WERI-Rb-1 (cell line): Measurements from ENCODE around the gene BOD1.

Experiments used
- DNase-seq: peaks from one replicate; pipeline ENCODE4 v3.0.0-alpha.2; 2020
- H3K27ac ChIP-seq: fragments of 250-450 bp; sonication (Bioruptor Pico); 2 replicates; pipeline ENCODE4 v1.5.1; 2020; ENCODE audit warnings: mild to moderate bottlenecking, moderate library complexity
- H3K27me3 ChIP-seq: fragments of 250-450 bp; sonication (Bioruptor Pico); 2 replicates; pipeline ENCODE4 v1.5.1; 2021; ENCODE audit warnings: mild to moderate bottlenecking, low read depth, moderate library complexity; ENCODE audit not compliant: insufficient read depth, severe bottlenecking
- H3K36me3 ChIP-seq: fragments of 250-450 bp; sonication (Bioruptor Pico); 2 replicates; pipeline ENCODE4 v1.5.1; 2020; ENCODE audit warnings: mild to moderate bottlenecking, moderate library complexity
- H3K4me3 ChIP-seq: 2 replicates; pipeline ENCODE4 v1.5.1; 2011; ENCODE audit warnings: low read depth, mild to moderate bottlenecking, control low read depth, low read length
- H3K9me3 ChIP-seq: fragments of 250-450 bp; sonication (Bioruptor Pico); 2 replicates; pipeline ENCODE4 v1.5.1; 2021; ENCODE audit warnings: mild to moderate bottlenecking, moderate library complexity; ENCODE audit not compliant: severe bottlenecking
- CTCF ChIP-seq: IDR thresholded peaks from 2 replicates; pipeline ENCODE4 v1.5.1; 2011; ENCODE audit warnings: low read depth, mild to moderate bottlenecking, control low read depth, inconsistent platforms, low read length

BOD1 gene

DNA sequence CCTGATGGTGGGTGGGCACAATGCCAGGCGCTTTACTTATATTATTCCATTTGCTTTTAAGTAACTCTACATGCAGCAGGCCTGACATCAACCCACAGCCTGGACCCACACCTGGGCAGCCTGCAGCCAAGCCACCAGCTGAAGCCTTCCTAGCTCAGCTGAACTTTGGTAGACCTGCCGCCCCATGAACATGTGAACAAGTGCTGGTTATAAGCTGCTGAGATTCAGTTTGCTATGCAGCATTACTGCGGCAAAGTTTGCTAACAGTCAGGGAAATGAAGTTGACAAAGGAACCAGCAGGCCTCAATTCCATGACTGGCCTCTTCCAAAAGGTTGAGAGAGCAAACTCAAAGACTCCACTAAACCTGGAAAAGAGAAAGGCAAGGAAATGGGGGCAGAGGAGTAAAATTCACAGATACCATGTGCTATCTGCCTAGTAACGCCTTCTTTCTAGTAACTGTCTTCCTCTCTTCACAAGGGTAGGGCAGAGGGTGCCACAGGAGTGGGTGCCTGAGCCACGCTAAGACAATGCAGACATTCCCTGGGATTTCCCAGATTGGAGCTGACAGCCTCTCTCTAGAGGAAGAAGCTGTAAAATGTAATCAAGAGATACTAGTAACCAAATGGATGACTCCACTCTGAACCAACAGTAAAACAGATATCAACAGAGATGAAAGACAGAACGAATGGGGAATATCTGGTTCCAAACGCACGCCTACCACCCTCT is 2.9 kb downstream of the BOD1 start:
- Histone ChIP-seq H3K27me3 (no peaks in the 10 kb centered on the region), H3K9me3 (no peaks in the 10 kb centered on the region), H3K4me3 (no peak overlapping the region), H3K27ac (no peak overlapping the region), H3K36me3 (peaks cover 63% of the 10 kb centered on the region)
- no peak for DNase-seq
- TF ChIP-seq CTCF, result no peak

- DNase-seq, result no peak
- Histone ChIP-seq H3K27ac (no peak overlapping the region), H3K36me3 (peaks cover 69% of the 10 kb centered on the region), H3K27me3 (no peaks in the 10 kb centered on the region), H3K9me3 (no peaks in the 10 kb centered on the region), H3K4me3 (no peak overlapping the region)
- TF ChIP-seq CTCF, result no peak
These were observed 3.5 kb downstream of the BOD1 start for GRCh38 chr5:173612948-173613347.

GRCh38 chr5:173611706-173612105 is 4.7 kb downstream of the BOD1 start:
- H3K27ac ChIP-seq, result no peak overlapping the region
- no peaks in the 10 kb centered on the region for H3K27me3 ChIP-seq
- peaks cover 81% of the 10 kb centered on the region for H3K36me3 ChIP-seq
- no peak for DNase-seq
- no peak overlapping the region for H3K4me3 ChIP-seq
- H3K9me3 ChIP-seq, result no peaks in the 10 kb centered on the region
- no peak for TF ChIP-seq CTCF

GRCh38 chr5:173604141-173604540 is 12.3 kb downstream of the BOD1 start:
- Histone ChIP-seq H3K4me3 (no peak overlapping the region), H3K27me3 (no peaks in the 10 kb centered on the region), H3K27ac (no peak overlapping the region), H3K9me3 (no peaks in the 10 kb centered on the region), H3K36me3 (peaks cover 42% of the 10 kb centered on the region)
- TF ChIP-seq CTCF, result no peak
- DNase-seq, result no peak

DNA sequence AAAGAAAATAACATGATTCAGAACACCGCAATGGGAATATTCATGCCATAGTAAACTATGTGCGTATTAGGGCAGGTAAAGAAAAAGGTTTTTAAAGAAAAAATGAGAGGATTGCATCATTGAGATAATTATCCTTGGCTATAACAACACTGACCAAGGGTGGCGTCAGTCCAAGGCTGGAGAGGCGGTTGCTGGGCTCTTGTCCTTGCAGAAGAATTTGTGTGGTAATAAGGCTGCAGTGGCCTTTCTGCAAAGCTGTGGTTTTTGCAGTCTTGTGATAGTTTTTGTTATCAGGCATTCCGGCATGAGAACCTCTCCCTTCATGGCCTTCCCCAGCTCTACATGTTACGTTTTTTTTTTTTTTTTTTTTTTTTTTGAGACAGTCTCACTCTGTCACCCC is 14.0 kb downstream of the BOD1 start:
- DNase-seq, result no peak
- Histone ChIP-seq H3K4me3 (no peak overlapping the region), H3K9me3 (no peaks in the 10 kb centered on the region), H3K27me3 (no peaks in the 10 kb centered on the region), H3K27ac (no peak overlapping the region), H3K36me3 (peaks cover 25% of the 10 kb centered on the region)
- no peak for TF ChIP-seq CTCF

DNA sequence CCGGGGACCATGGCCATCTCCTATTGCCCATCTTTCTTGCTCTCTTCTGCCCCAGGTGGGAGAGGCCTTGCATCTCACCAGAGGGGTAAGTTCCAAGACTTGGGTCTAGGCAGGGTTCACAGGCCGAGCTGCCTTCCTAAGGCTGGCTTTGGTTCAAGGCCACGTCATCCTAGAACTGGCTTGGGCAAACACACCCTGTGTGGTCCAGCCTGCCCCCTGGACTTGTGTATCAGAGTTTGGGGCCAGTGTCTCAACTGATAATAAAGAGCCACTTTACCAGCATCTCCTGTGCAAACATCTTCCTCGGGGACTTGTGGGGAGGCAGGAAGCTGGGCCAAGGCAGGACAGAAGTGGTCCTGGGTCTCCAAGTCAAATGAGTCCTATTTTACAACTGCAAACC is 17.8 kb downstream of the BOD1 start:
- no peak for TF ChIP-seq CTCF
- H3K27me3 ChIP-seq, result no peaks in the 10 kb centered on the region
- DNase-seq, result no peak
- no peak overlapping the region for H3K4me3 ChIP-seq
- H3K27ac ChIP-seq, result no peak overlapping the region
- H3K36me3 ChIP-seq, result no peaks in the 10 kb centered on the region
- H3K9me3 ChIP-seq, result no peaks in the 10 kb centered on the region
